ENCODE data around the gene STXBP4.
A peak's percentile ranks its signal among the peaks of the same experiment; 100 is the strongest.

STXBP4 gene

GRCh38 chr17:54968262-54968987, at the start of gene STXBP4, which contains the start of gene COX11:
Gene STXBP4 (plus strand): TSS chr17:54968765. CDS start chr17:54986220, 17,455 bp downstream.
Gene COX11 (minus strand): TSS chr17:54968654. CDS start chr17:54968646, 8 bp downstream.
- H3K4me1 ChIP-seq (ENCODE audit: insufficient read depth, low read length): 0 out of 2 replicates have a peak, but pooled peaks cover 2% of the 10 kb centered on the region
- peak within 1 kb of the TSS; percentile 85 for H3K4me3 ChIP-seq (ENCODE audit: low read length)
- H3K9ac ChIP-seq (ENCODE audit: low read depth, low read length): peak within 1 kb of the TSS; percentile 86
- H3K36me3 ChIP-seq (ENCODE audit: insufficient read depth, low read depth, low read length): peaks cover 26% of the 10 kb centered on the region
- peak within 1 kb of the TSS; percentile 67 for H3K27ac ChIP-seq (ENCODE audit: low read length)
- no peaks in the 10 kb centered on the region for H3K27me3 ChIP-seq (ENCODE audit: insufficient read depth, low read length)
- no peaks in the 10 kb centered on the region for H3K9me3 ChIP-seq (ENCODE audit: insufficient read depth, low read depth, low read length)

GRCh38 chr17:54919425-54919824, 49.1 kb upstream of the STXBP4 start:
- peaks cover 73% of the 10 kb centered on the region for H3K36me3 ChIP-seq (ENCODE audit: insufficient read depth, low read depth, low read length)
- no peaks in the 10 kb centered on the region for H3K27me3 ChIP-seq (ENCODE audit: insufficient read depth, low read length)

GRCh38 chr17:54920819-54921218, 47.7 kb upstream of the STXBP4 start:
- H3K9me3 ChIP-seq (ENCODE audit: insufficient read depth, low read depth, low read length): peaks cover 9% of the 10 kb centered on the region; the same call in 1 of the 2 replicates
- H3K9ac ChIP-seq (ENCODE audit: low read depth, low read length): no peak overlapping the region
- H3K4me1 ChIP-seq (ENCODE audit: insufficient read depth, low read length): peaks cover 20% of the 10 kb centered on the region; the same call in 1 of the 2 replicates
- H3K27me3 ChIP-seq (ENCODE audit: insufficient read depth, low read length): no peaks in the 10 kb centered on the region
- peaks cover 73% of the 10 kb centered on the region for H3K36me3 ChIP-seq (ENCODE audit: insufficient read depth, low read depth, low read length)
- H3K27ac ChIP-seq (ENCODE audit: low read length): no peak overlapping the region
- H3K4me3 ChIP-seq (ENCODE audit: low read length): no peak overlapping the region

More at GRCh38 chr17:54919425-54919824, 49.1 kb upstream of the STXBP4 start:
- H3K4me1 ChIP-seq (ENCODE audit: insufficient read depth, low read length): peaks cover 20% of the 10 kb centered on the region; the same call in 1 of the 2 replicates
- H3K27ac ChIP-seq (ENCODE audit: low read length): no peak overlapping the region
- peaks cover 12% of the 10 kb centered on the region; the same call in 1 of the 2 replicates for H3K9me3 ChIP-seq (ENCODE audit: insufficient read depth, low read depth, low read length)
- no peak overlapping the region for H3K4me3 ChIP-seq (ENCODE audit: low read length)
- H3K9ac ChIP-seq (ENCODE audit: low read depth, low read length): no peak overlapping the region

DNA sequence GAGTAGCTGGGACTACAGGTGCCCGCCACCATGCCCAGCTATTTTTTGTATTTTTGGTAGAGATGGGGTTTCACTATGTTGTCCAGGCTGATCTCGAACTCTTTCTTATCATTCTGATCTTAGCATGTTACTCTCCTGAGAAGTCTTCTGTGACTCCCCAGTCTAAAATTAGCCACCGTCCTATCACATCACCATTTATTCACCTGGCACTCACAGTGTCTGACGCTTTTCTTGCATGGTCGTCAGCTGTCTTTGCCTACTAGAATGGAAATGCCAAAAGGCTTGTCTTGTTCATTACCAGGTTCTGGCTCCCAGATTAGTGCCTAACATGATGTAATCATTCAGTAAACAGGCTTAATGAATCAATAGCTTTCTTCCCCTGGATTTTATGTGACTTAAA, 44.2 kb upstream of the STXBP4 start:
- no peak overlapping the region for H3K27ac ChIP-seq (ENCODE audit: low read length)
- H3K4me1 ChIP-seq (ENCODE audit: insufficient read depth, low read length): peaks cover 11% of the 10 kb centered on the region; the same call in 1 of the 2 replicates
- H3K9me3 ChIP-seq (ENCODE audit: insufficient read depth, low read depth, low read length): no peaks in the 10 kb centered on the region
- peaks cover 76% of the 10 kb centered on the region for H3K36me3 ChIP-seq (ENCODE audit: insufficient read depth, low read depth, low read length)
- H3K4me3 ChIP-seq (ENCODE audit: low read length): no peak overlapping the region
- H3K27me3 ChIP-seq (ENCODE audit: insufficient read depth, low read length): no peaks in the 10 kb centered on the region
- H3K9ac ChIP-seq (ENCODE audit: low read depth, low read length): no peak overlapping the region

DNA sequence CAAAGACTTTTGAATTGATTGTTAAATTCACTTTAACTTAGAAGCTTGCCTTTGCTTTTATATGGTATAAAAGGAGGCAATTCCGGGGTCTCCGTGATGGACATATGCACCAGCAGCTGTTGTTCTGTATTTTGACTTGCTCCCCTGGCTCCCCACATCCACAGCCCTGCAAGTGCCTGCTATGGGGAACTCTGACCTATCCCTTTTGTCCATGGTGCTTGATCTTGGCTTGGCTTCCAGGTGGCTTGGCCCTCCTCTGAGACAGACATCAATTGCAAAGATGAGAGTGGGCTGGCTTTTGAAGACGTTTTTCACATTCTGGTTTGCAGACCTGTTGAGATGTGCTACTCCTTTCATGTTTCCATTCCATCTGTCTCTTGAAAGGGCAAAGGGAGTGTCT, 41.0 kb upstream of the STXBP4 start:
- Histone ChIP-seq H3K36me3 (ENCODE audit: insufficient read depth, low read depth, low read length) (peaks cover 83% of the 10 kb centered on the region), H3K4me3 (ENCODE audit: low read length) (no peak overlapping the region), H3K27ac (ENCODE audit: low read length) (no peak overlapping the region), H3K9ac (ENCODE audit: low read depth, low read length) (no peak overlapping the region), H3K4me1 (ENCODE audit: insufficient read depth, low read length) (no peaks in the 10 kb centered on the region), H3K9me3 (ENCODE audit: insufficient read depth, low read depth, low read length) (no peaks in the 10 kb centered on the region), H3K27me3 (ENCODE audit: insufficient read depth, low read length) (no peaks in the 10 kb centered on the region)

GRCh38 chr17:54932711-54933110, 35.9 kb upstream of the STXBP4 start:
- no peaks in the 10 kb centered on the region for H3K9me3 ChIP-seq (ENCODE audit: insufficient read depth, low read depth, low read length)
- no peaks in the 10 kb centered on the region for H3K4me1 ChIP-seq (ENCODE audit: insufficient read depth, low read length)
- no peak overlapping the region for H3K4me3 ChIP-seq (ENCODE audit: low read length)
- no peaks in the 10 kb centered on the region for H3K27me3 ChIP-seq (ENCODE audit: insufficient read depth, low read length)
- no peak overlapping the region for H3K27ac ChIP-seq (ENCODE audit: low read length)
- H3K36me3 ChIP-seq (ENCODE audit: insufficient read depth, low read depth, low read length): peaks cover 92% of the 10 kb centered on the region
- no peak overlapping the region for H3K9ac ChIP-seq (ENCODE audit: low read depth, low read length)

- H3K27ac ChIP-seq (ENCODE audit: low read length): no peak overlapping the region
- no peak overlapping the region for H3K9ac ChIP-seq (ENCODE audit: low read depth, low read length)
- no peak overlapping the region for H3K4me3 ChIP-seq (ENCODE audit: low read length)
- H3K27me3 ChIP-seq (ENCODE audit: insufficient read depth, low read length): no peaks in the 10 kb centered on the region
- H3K9me3 ChIP-seq (ENCODE audit: insufficient read depth, low read depth, low read length): no peaks in the 10 kb centered on the region
- H3K4me1 ChIP-seq (ENCODE audit: insufficient read depth, low read length): no peaks in the 10 kb centered on the region
- peaks cover 92% of the 10 kb centered on the region for H3K36me3 ChIP-seq (ENCODE audit: insufficient read depth, low read depth, low read length)
These were observed 34.6 kb upstream of the STXBP4 start for GRCh38 chr17:54933921-54934320.

DNA sequence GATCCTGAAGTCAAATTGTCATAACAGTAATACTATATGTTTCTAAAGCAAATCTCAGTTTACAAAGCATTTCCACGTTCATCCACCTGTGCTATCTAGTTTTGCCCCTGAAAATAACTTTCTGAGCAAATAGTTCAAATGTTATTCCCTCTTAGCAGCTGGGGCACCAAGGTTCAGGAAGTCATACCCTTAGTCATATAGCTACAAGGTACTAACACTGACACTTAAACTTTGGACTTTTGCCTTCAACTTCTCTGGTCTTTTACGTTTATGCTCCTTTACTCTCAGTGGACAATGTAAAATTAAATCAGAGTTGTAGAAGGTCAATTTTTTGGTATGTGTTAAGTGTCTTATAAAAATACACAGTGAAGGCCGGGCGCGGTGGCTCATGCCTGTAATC, 33.1 kb upstream of the STXBP4 start:
- Histone ChIP-seq H3K9me3 (ENCODE audit: insufficient read depth, low read depth, low read length) (no peaks in the 10 kb centered on the region), H3K4me3 (ENCODE audit: low read length) (no peak overlapping the region), H3K27ac (ENCODE audit: low read length) (no peak overlapping the region), H3K36me3 (ENCODE audit: insufficient read depth, low read depth, low read length) (peaks cover 92% of the 10 kb centered on the region), H3K27me3 (ENCODE audit: insufficient read depth, low read length) (no peaks in the 10 kb centered on the region), H3K4me1 (ENCODE audit: insufficient read depth, low read length) (no peaks in the 10 kb centered on the region), H3K9ac (ENCODE audit: low read depth, low read length) (no peak overlapping the region)

GRCh38 chr17:54937018-54937417, 31.5 kb upstream of the STXBP4 start:
- Histone ChIP-seq H3K27me3 (ENCODE audit: insufficient read depth, low read length) (no peaks in the 10 kb centered on the region), H3K9me3 (ENCODE audit: insufficient read depth, low read depth, low read length) (no peaks in the 10 kb centered on the region), H3K4me1 (ENCODE audit: insufficient read depth, low read length) (no peaks in the 10 kb centered on the region), H3K36me3 (ENCODE audit: insufficient read depth, low read depth, low read length) (peaks cover 95% of the 10 kb centered on the region), H3K4me3 (ENCODE audit: low read length) (no peak overlapping the region), H3K27ac (ENCODE audit: low read length) (no peak overlapping the region), H3K9ac (ENCODE audit: low read depth, low read length) (no peak overlapping the region)

- H3K9ac ChIP-seq (ENCODE audit: low read depth, low read length): no peak overlapping the region
- H3K4me3 ChIP-seq (ENCODE audit: low read length): no peak overlapping the region
- H3K27me3 ChIP-seq (ENCODE audit: insufficient read depth, low read length): no peaks in the 10 kb centered on the region
- H3K9me3 ChIP-seq (ENCODE audit: insufficient read depth, low read depth, low read length): no peaks in the 10 kb centered on the region
- no peaks in the 10 kb centered on the region for H3K4me1 ChIP-seq (ENCODE audit: insufficient read depth, low read length)
- no peak overlapping the region for H3K27ac ChIP-seq (ENCODE audit: low read length)
- H3K36me3 ChIP-seq (ENCODE audit: insufficient read depth, low read depth, low read length): peaks cover 97% of the 10 kb centered on the region
These were observed 31.1 kb upstream of the STXBP4 start for GRCh38 chr17:54937426-54937825.

GRCh38 chr17:54941285-54941684, 27.3 kb upstream of the STXBP4 start:
- H3K27me3 ChIP-seq (ENCODE audit: insufficient read depth, low read length): no peaks in the 10 kb centered on the region
- H3K4me1 ChIP-seq (ENCODE audit: insufficient read depth, low read length): no peaks in the 10 kb centered on the region
- peaks cover 76% of the 10 kb centered on the region for H3K36me3 ChIP-seq (ENCODE audit: insufficient read depth, low read depth, low read length)

GRCh38 chr17:54944796-54945195, 23.8 kb upstream of the STXBP4 start:
- Histone ChIP-seq H3K36me3 (ENCODE audit: insufficient read depth, low read depth, low read length) (peaks cover 76% of the 10 kb centered on the region), H3K4me3 (ENCODE audit: low read length) (no peak overlapping the region), H3K9me3 (ENCODE audit: insufficient read depth, low read depth, low read length) (no peaks in the 10 kb centered on the region), H3K27me3 (ENCODE audit: insufficient read depth, low read length) (no peaks in the 10 kb centered on the region), H3K27ac (ENCODE audit: low read length) (no peak overlapping the region), H3K9ac (ENCODE audit: low read depth, low read length) (no peak overlapping the region), H3K4me1 (ENCODE audit: insufficient read depth, low read length) (no peaks in the 10 kb centered on the region)

More at GRCh38 chr17:54941285-54941684, 27.3 kb upstream of the STXBP4 start:
- Histone ChIP-seq H3K9me3 (ENCODE audit: insufficient read depth, low read depth, low read length) (no peaks in the 10 kb centered on the region), H3K4me3 (ENCODE audit: low read length) (no peak overlapping the region), H3K9ac (ENCODE audit: low read depth, low read length) (no peak overlapping the region), H3K27ac (ENCODE audit: low read length) (no peak overlapping the region)
